HepG2 (cell line): ENCODE measurements around the gene FAM53B.

ENCODE experiments used
- CTCF ChIP-seq: sonication (generic); formaldehyde crosslinking; IDR thresholded peaks from 2 replicates; pipeline ENCODE4 v1.5.0; 2020; ENCODE audit warnings: mild to moderate bottlenecking, missing genetic modification reagents, moderate library complexity
- XBP1 ChIP-seq: sonication (generic); formaldehyde crosslinking; IDR thresholded peaks from 2 replicates; pipeline ENCODE4 v1.5.0; 2020; ENCODE audit warnings: missing genetic modification reagents

- no peak for TF ChIP-seq XBP1
- TF ChIP-seq CTCF (CRISPR knock-in tag), result no peak
Measured at GRCh38 chr10:124703372-124703771, 40.8 kb downstream of the FAM53B start.
